NCI-H1694 (cell line): ENCODE data around the gene FLT3LG.
"Not testable (repeated sequence)": the region's sequence is repeated elsewhere in the genome, so short reads cannot be mapped to it uniquely, and the experiment has no call there.

ENCODE experiments used
- DNase-seq: peaks from one replicate; lab custom pipeline; 2025; lab: John Stamatoyannopoulos, UW

FLT3LG gene

DNA sequence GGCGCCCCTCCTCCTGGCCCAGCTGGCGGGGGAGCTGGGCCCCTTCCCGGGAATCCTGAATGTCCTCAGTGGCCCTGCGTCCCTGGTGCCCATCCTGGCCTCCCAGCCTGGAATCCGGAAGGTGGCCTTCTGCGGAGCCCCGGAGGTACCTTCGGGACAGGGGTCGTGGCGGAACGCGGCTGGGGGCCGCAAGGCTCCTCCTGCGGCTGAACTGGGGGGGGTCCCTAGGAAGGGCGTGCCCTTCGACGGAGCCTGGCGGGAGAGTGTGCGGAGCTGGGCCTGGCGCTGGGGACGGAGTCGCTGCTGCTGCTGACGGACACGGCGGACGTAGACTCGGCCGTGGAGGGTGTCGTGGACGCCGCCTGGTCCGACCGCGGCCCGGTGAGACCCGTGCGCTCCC lies 12.4 kb upstream of the FLT3LG start:
- no peak for DNase-seq

DNA sequence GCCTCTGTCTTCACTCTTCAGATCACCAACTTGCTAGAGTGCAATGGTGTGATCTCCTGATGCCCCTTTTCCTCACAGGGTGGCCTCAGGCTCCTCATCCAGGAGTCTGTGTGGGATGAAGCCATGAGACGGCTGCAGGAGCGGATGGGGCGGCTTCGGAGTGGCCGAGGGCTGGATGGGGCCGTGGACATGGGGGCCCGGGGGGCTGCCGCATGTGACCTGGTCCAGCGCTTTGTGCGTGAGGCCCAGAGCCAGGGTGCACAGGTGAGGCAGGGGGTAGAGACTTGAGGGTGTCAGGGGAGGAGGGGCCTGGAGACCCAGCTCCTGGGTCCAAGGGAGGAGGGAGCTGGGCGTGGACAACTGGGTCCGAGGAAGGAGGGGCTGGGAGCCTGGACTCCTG lies 11.5 kb upstream of the FLT3LG start:
- no peak for DNase-seq

DNA sequence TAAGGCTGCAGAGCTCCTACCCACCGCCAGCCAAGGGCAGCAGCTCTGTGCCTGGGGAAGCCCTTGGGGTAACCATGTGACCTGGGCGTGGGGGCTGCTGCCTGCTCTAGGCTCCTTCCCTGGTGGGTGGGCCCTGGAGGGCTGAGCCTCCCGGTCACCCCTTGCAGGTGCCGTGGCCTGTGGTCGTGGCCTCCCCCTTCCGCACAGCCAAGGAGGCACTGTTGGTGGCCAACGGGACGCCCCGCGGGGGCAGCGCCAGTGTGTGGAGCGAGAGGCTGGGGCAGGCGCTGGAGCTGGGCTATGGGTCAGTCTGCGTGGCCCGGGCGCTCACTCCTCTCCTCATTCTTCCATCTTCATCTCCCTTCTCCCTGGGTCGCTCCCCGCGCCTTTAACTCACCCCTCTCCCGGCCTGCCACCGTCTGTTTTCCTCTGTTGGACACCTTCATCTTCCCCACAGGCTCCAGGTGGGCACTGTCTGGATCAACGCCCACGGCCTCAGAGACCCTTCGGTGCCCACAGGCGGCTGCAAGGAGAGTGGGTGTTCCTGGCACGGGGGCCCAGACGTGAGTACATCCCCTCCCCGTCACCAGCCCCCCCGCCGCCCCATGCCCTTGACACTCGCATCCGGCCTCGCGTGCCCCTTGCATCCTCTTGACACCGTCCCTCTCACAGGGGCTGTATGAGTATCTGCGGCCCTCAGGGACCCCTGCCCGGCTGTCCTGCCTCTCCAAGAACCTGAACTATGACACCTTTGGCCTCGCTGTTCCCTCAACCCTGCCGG lies 9.9 kb upstream of the FLT3LG start:
- no peak for DNase-seq

DNA sequence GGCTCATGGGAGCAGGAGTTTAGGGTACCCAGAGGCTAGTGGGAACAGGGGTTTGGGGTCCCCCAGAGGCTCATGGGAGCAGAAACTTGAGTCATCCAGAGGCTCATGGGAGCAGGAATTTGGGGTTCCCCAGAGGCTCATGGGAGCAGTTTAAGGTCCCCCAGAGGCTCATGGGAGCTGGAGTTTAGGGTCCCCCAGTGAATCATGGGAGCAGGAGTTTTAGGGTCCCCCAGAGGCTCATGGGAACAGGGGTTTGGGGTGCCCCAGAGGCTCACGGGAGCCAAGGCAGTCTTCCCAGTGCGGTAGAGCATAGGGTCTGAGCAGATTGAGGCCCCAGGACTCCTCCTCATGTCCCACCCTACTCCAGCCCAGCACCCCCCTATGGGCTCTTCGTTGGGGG lies 8.6 kb upstream of the FLT3LG start:
- no peak for DNase-seq

DNA sequence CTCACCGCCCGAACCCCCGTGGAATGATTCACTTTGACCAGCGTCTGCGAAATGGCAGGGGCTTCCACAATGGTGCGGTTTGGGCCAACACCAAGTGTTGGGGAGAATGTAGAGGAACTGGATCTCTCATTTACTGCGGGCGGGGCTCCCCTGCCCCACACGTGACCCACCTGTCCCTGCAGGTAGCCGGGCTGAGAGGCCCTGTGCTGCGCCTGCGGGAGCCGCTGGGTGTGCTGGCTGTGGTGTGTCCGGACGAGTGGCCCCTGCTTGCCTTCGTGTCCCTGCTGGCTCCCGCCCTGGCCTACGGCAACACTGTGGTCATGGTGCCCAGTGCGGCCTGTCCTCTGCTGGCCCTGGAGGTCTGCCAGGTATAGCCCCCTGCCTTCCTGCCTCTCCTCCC lies 5.8 kb upstream of the FLT3LG start:
- DNase-seq: no peak

DNA sequence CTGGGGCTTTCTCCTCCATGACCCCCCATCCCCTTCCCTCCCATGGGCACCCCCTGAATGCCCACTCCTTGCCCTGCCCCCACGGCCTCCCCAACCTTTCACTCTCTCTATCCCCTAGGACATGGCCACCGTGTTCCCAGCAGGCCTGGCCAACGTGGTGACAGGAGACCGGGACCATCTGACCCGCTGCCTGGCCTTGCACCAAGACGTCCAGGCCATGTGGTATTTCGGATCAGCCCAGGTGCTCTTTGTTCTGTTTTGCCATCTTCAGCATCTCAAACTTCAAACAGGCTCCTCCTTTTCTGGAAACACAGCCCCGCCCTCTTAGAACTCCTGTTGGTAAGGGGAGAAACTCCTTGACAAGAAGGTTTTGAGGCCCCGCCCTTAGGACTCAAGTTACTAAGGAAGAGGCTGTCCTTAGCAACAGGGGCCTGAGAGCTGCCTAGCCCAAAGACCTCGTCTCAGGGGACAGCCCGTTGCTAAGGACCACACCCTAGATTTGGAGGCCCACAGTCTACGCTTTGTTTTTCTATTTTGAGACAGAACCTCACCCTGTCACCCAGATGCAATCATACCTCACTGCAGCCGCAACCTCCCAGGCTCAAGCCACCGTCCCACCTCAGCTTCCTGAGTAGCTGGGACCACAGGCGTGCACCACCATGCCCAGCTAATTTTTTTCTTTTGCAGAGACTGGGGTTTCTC lies 5.1 kb upstream of the FLT3LG start:
- no peak for DNase-seq

DNA sequence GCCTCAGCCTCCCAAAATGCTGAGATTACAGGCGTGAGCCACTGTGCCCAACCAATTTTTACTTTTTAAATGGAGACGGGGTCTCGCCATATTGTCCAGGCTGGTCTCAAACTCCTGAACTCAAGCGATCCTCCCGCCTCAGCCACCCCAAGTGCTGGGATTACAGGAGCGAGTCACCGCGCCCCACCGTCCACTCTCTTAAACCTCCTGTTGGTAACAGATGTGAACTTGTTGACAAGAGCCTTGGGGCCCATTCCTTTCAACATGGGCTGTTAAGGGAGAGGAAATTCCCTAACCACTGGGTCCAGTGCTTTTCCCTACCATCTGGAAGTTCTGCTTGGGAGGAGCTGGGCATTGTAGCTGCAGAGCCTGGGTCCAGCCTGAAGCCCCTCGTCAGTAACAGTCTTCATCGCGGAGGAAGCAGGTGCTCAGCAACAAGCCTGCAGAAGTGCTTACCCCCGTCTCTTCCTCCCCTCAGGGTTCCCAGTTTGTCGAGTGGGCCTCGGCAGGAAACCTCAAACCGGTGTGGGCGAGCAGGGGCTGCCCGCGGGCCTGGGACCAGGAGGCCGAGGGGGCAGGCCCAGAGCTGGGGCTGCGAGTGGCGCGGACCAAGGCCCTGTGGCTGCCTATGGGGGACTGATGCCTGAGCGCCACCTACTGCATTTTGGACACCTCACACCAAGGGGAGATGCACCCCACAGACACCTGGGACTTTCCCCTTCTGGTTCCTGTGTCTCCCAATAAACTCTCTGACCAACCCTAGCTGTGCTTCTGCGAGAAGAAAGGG lies 4.0 kb upstream of the FLT3LG start:
- no peak for DNase-seq

DNA sequence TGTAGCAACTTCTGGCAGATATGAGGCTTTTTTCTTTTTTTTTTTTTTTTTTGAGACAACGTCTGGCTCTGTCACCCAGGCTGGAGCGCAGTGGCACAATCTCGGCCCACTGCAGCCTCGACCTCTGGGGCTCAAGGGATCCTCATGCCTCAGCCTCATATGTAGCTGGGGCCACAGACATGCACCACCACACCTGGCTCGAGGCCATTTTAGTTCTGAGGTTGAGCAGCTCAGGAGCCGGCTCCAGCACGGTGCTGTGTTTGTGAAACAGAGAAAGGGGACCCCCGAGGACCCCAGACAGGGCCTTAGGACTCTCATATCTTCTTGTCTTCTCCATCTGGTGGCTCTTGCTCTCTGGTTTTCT lies 3.4 kb upstream of the FLT3LG start:
- no peak for DNase-seq

DNA sequence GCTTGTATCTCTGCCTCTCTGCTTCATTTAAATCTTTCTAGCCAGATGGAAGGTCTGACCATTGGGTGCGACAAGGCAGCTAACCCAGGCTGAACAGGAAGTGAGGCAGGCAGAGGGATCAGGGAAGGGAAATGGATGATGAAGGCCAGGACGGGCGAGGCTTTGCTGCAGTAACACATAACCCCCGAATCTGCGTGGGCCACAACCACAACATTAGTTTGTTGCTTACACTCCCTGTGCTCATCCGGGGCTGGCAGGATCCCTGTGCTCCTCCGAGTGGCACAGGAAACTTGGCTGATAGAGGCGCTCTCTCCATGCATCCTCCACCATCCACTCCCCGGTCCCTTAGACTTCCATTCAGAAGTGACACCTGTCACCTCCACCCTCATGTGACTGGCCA lies 1.1 kb upstream of the FLT3LG start:
- DNase-seq: no peak

DNA sequence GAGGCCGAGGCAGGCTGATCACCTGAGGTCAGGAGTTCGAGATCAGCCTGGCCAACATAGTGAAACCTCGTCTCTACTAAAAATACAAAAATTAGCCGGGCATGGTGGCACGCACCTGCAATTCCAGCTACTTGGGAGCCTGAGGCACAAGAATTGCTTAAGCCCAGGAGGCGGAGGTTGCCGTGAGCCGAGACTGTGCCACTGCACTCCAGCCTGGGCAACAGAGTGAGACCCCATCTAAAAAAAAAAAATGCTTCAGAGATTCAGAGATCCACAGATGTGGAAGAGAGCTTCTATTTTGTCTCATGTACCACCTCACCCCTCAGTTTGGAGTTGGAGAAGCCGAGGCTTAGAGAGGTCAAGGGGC lies 531 bp upstream of the FLT3LG start:
- not testable (repeated sequence) for DNase-seq

DNA sequence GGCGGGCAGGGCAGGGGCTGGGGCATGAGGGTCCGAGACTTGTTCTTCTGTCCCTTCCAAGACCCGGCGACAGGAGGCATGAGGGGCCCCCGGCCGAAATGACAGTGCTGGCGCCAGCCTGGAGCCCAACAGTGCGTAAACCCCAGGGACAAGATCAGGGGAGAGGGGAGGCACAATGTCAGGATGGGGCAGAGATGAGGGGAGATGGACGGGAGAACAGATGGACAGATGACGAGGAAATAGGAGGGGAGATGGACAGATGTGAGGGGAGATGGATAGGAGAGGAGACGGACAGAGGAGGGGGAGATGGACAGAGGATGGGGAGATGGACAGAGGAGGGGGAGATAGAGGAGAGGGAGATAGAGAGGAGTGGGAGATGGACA lies 518 bp downstream of the FLT3LG start:
- no peak for DNase-seq

DNA sequence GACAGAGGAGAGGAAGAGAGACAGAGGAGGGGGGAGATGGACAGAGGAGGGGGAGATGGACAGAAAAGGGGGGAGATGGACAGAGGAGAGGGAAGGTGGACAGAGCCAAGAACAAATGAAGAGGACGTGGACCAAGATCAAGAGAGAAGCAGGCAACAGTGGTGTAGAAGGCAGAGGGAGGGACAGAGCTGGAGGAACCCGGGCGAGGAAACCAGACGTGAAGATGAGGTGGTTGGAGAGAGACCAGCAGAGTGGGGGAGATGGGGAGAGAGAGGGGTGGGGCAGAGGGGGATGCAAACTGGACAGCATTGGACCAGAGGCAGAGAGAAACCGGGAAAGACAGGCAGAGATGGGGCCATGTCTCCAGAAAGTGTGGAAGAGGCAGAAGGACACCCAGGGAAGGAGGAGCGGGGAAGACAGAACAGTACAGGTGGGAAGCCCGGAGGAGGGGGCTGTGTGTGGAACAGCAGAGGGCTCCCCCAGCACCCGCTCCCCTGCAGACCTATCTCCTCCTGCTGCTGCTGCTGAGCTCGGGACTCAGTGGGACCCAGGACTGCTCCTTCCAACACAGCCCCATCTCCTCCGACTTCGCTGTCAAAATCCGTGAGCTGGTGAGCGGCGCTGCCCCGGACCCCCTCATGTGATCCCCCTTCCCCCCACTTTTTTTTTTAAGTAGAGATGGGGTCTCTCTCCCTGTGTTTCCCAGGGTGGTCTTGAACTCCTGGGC lies 1.3 kb downstream of the FLT3LG start:
- DNase-seq: no peak

DNA sequence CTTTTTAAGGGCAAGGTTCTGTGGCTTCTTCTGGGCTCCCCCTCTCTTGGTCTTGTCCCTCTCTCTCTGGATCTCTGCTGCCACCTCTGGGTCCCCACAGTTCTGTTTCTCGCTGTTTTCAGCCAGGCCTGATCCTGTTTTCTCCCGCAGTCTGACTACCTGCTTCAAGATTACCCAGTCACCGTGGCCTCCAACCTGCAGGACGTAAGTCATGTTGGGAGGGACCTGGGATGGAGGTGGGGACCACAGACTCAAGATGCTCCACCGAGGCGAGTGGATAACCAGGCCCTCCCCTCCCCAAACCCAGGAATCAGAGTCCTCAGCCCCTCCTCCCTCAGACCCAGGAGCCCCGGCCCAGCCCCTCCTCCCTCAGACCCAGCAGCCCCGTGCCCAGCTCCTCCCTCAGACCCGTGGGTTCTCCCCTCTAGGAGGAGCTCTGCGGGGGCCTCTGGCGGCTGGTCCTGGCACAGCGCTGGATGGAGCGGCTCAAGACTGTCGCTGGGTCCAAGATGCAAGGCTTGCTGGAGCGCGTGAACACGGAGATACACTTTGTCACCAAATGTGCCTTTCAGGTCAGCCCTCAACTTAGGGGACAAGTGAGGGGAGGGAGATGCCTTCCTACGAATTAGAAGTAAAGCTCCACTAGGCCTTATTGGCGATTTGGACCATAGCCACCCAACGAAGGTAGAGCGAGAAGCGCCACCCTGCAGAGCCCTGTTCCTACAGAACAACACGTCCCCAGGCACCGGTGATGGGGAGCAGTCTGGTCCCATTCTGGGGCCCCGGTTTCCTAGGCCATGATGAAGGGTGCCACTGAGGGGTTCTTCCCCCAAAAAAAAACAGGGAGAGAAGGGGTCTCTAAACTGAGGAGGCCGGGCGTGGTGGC lies 2.2 kb downstream of the FLT3LG start:
- peak; percentile 65 for DNase-seq

DNA sequence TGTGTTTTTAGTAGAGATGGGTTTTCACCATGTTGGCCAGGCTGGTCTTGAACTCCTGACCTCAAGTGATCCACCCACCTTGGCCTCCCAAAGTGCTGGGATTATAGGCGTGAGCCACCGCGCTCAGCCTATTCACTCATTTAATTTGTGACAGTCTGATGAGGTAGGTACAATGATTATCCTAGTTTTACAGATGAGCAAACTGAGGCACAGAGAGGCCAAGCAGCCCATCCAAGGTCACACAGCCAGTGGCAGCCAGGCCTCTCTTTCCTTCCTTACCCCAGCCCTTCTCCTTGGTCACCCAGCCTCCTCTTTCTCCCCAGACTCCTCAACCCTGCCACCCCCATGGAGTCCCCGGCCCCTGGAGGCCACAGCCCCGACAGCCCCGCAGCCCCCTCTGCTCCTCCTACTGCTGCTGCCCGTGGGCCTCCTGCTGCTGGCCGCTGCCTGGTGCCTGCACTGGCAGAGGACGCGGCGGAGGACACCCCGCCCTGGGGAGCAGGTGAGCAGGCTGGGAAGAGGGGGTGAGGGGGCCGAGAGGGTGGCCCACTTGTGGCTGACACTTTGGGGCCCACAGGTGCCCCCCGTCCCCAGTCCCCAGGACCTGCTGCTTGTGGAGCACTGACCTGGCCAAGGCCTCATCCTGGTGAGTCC lies 6.1 kb downstream of the FLT3LG start:
- no peak for DNase-seq

DNA sequence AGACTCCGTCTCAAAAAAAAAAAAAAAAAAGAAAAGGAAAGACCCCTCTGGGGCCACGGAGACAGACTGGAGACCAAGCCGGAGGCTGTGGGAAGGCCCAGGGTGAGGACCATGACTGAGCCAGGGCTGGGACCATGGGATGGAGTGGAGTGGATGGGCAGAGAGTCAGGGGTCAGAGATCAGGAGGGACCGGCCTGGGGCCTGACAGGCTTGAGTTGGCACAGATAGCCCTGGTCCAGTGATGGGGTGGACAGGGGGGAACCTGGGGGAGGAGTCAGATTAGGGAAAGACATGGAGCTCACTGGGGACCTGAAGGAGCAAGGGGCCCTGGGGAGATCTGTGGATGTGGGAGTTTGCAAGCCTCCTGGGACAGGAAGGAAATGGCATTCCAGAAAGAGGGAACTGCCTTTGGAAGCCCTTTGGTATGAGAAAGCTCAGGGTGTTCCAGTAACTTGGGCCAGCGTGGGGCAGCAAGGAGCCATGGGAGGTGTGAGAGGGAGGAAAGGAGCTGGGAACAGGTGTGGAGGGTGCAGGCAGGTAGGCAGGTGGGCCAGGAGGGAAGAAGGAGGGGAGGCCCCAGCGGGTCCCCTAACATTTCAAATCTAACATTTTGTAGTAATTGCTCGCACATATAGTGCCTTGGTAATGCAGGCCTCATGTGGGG lies 7.1 kb downstream of the FLT3LG start:
- DNase-seq: no peak

DNA sequence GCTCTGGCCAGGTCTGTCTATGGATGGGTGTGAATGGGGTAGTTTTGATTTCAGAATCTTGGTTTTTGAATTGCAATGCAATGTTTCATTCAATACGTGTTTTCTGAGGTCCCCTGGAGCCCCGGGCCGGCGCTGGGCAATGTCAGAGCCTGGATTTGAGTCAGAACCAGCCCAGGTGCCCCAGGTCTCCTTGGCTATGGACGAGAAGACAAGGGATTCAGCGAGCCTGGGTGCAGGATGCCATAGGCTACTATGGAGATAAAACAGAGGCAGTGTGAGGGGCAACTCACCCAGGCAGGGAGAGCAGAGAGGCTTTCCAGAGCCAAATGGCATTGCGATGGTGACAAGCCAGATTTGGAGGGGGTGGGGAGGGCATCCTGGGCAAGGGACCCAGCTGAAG lies 12.2 kb downstream of the FLT3LG start:
- no peak for DNase-seq

DNA sequence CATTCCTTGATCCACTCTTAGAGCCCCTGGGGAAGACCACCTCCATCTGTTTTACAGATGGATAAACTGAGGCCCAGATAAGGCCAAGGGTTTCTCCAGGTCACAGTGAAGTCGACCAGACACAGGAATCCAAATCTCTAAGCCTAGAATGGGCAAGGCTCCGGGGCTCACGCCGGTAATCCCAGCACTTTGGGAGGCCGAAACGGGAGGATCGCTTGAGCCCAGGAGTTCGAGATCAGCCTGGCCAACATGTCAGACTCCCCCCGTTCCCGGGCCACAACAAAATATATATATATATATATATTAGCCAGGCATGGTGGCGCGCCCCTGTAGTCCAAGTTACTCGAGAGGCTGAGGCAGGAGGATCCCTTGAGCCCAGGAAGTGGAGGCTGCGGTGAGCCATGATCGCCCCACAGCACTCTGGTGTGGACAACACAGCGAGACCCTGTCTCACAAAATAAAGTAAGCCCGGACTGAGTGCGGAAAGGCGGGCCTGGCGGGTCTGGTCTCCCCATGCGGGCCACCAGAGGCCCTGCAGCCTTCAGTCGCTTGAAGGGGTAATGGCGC lies 12.8 kb downstream of the FLT3LG start:
- DNase-seq: no peak

DNA sequence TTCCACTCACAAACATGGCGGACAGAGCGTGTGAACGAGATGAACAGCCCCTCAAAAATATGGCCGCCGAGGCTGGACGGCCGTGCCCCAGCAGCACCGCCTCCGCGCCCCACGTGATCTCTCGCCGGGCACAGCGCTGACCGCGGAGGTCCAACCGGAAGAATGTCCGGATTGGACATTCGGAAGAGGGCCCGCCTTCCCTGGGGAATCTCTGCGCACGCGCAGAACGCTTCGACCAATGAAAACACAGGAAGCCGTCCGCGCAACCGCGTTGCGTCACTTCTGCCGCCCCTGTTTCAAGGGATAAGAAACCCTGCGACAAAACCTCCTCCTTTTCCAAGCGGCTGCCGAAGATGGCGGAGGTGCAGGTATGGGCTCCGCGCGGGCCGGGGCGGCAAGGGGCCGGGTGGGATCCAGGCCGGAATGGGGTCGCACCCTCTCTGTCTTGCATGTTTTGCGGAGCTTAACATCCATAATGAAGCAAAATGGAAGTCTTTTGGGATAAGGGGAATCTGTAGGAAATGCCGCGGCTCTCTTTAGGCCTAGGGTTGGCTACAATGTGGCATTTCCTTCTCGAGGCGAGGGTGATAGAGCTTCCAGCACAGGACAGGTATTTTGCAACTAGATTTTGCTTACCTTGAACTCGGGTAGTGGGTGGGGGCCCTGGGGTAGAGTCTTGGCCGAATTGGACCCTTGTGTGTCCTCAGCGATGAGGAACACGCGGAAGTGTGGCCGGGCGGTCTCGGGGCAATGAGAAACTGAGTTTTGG lies 13.4 kb downstream of the FLT3LG start, which contains the start of gene RPL13A:
Gene RPL13A, plus strand, starts transcription at position 332 of the 769 bp plus-strand sequence. Its CDS starts 22 bp downstream, at position 354.
- peak; percentile 99 for DNase-seq
